HCT116 (cell line): ENCODE measurements around the gene GNRH2.

Experiments used
- CTCF ChIP-seq, 3 experiments: fragments of 200-600 bp in 1 of 3; sonication (generic) in 1 of 3; IDR thresholded peaks in 2 of 3; conservative IDR thresholded peaks in 1 of 3; 2 replicates each; pipeline ENCODE4 v1.5.1; 2012 to 2017; ENCODE audit warnings: low read depth in 2 of 3, low read length in 2 of 3, antibody characterized with exemption in 1 of 3, borderline replicate concordance in 1 of 3, control low read depth in 1 of 3, mild to moderate bottlenecking in 1 of 3, mixed read lengths in 1 of 3, mixed run types in 1 of 3, moderate library complexity in 1 of 3; ENCODE audit not compliant: insufficient read depth in 1 of 3
- EZH2 ChIP-seq: fragments of 200-600 bp; sonication (generic); IDR thresholded peaks from 2 replicates; pipeline ENCODE4 v1.6.1; 2017; ENCODE audit warnings: antibody characterized with exemption, mixed run types
- SRF ChIP-seq: IDR thresholded peaks from 2 replicates; pipeline ENCODE4 v1.6.1; 2012; ENCODE audit warnings: low read depth

GRCh38 chr20:3081641-3082040 lies 38.2 kb downstream of the GNRH2 start:
- TF ChIP-seq SRF (no peak), CTCF (IDR thresholded peaks at IDR 0.05 in 2 of 3, conservative IDR thresholded peaks at IDR 0.05 in 1 of 3; ENCODE audit: borderline replicate concordance in 1 of 3, insufficient read depth in 1 of 3, low read depth in 2 of 3, low read length in 2 of 3) (no peak), EZH2 (no peak)
